Measurements from ENCODE around the gene OR51M1.

DNA sequence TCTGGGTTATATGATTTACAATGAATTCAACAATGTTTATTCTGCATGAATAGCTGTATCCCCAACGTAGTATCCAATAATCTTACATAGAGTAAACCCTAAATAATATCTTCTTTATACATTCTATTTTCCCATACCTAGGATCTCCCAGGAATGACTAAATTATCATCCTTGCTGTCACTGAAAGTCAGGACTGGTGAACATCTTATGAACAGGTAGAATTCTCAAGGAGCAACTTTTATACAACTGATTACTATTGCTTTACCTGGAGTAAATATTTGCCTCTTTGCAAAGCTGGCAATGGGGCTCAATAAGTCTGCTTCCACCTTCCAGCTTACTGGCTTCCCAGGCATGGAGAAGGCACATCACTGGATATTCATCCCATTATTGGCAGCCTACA is 32.4 kb upstream of the OR51M1 start, which contains the start of gene OR51B6:
- no peak for TF ChIP-seq MXI1 (IDR thresholded peaks at IDR 0.05; ENCODE audit: low read depth, low read length)
- no peak for TF ChIP-seq ZKSCAN1 (IDR thresholded peaks at IDR 0.05; ENCODE audit: low read depth, low read length)
- no peak for TF ChIP-seq RBFOX2 (IDR thresholded peaks at IDR 0.05; ENCODE audit: low read depth, low read length)
- no peak for TF ChIP-seq CTCF (IDR thresholded peaks at IDR 0.05 in 2 of 3, conservative IDR thresholded peaks at IDR 0.05 in 1 of 3; ENCODE audit: insufficient read depth in 2 of 3, low read depth in 1 of 3, low read length in 3 of 3)
- TF ChIP-seq, protein P1, sequence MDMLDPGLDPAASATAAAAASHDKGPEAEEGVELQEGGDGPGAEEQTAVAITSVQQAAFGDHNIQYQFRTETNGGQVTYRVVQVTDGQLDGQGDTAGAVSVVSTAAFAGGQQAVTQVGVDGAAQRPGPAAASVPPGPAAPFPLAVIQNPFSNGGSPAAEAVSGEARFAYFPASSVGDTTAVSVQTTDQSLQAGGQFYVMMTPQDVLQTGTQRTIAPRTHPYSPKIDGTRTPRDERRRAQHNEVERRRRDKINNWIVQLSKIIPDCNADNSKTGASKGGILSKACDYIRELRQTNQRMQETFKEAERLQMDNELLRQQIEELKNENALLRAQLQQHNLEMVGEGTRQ (CRISPR knock-in tag; IDR thresholded peaks at IDR 0.05) = no peak
- TF ChIP-seq HDAC6 (IDR thresholded peaks at IDR 0.05; ENCODE audit: low read depth, low read length) = no peak
- TF ChIP-seq FOSL1 (tag; conservative IDR thresholded peaks at IDR 0.05) = no peak
- TF ChIP-seq ZNF280B (CRISPR knock-in tag; IDR thresholded peaks at IDR 0.05) = no peak
- TF ChIP-seq GATA2 (CRISPR knock-in tag; IDR thresholded peaks at IDR 0.05) = no peak
- TF ChIP-seq, protein P2, sequence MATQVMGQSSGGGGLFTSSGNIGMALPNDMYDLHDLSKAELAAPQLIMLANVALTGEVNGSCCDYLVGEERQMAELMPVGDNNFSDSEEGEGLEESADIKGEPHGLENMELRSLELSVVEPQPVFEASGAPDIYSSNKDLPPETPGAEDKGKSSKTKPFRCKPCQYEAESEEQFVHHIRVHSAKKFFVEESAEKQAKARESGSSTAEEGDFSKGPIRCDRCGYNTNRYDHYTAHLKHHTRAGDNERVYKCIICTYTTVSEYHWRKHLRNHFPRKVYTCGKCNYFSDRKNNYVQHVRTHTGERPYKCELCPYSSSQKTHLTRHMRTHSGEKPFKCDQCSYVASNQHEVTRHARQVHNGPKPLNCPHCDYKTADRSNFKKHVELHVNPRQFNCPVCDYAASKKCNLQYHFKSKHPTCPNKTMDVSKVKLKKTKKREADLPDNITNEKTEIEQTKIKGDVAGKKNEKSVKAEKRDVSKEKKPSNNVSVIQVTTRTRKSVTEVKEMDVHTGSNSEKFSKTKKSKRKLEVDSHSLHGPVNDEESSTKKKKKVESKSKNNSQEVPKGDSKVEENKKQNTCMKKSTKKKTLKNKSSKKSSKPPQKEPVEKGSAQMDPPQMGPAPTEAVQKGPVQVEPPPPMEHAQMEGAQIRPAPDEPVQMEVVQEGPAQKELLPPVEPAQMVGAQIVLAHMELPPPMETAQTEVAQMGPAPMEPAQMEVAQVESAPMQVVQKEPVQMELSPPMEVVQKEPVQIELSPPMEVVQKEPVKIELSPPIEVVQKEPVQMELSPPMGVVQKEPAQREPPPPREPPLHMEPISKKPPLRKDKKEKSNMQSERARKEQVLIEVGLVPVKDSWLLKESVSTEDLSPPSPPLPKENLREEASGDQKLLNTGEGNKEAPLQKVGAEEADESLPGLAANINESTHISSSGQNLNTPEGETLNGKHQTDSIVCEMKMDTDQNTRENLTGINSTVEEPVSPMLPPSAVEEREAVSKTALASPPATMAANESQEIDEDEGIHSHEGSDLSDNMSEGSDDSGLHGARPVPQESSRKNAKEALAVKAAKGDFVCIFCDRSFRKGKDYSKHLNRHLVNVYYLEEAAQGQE (IDR thresholded peaks at IDR 0.05; ENCODE audit: borderline replicate concordance) = no peak
- TF ChIP-seq, protein P2 (CRISPR knock-in tag; IDR thresholded peaks at IDR 0.05; ENCODE audit: low read depth) = no peak
- TF ChIP-seq NFIX (CRISPR knock-in tag; IDR thresholded peaks at IDR 0.05; ENCODE audit: low read depth) = no peak

All from K562 (cell line).